Esophagus muscularis mucosa (tissue), 3 donors: ENCODE measurements around the gene CLINT1.
"Not testable (repeated sequence)": the region's sequence is repeated elsewhere in the genome, so short reads cannot be mapped to it uniquely, and the experiment has no call there.

Experiments
- POLR2A ChIP-seq: fragments of 450-650 bp; IDR thresholded peaks from one replicate; pipeline ENCODE4 v1.6.1; 2017; ENCODE audit warnings: antibody characterized with exemption, moderate library complexity, mild to moderate bottlenecking, low read depth
- TF ChIP-seq, protein P1 (sequence below), 3 experiments: fragments of 200-600 bp in 2 of 3; fragments of 450-650 bp in 1 of 3; sonication (generic) in 2 of 3; IDR thresholded peaks; one replicate each; pipeline ENCODE4 v1.5.1; 2017 to 2019; ENCODE audit warnings: antibody characterized with exemption in 3 of 3, mild to moderate bottlenecking in 2 of 3, moderate library complexity in 1 of 3

DNA sequence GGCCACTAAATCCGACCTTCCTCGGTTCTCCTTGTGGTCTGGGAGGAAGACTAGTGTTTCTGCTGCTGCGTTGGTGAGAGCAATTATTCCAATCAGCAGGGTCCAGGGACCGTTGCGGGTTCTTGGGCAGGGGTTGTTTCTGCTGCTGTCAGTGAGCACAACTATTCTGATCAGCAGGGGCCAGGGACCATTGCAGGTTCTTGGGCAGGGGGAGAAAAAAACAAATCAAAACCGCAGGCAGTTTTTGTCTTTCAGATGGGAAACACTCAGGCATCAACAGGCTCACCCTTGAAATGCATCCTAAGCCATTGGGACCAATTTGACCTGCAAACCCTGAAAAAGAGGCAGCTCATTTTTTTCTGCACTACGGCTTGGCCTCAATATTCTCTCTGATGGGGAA, 22.6 kb upstream of the CLINT1 start:
- not testable (repeated sequence) for TF ChIP-seq POLR2A
- TF ChIP-seq, protein P1, sequence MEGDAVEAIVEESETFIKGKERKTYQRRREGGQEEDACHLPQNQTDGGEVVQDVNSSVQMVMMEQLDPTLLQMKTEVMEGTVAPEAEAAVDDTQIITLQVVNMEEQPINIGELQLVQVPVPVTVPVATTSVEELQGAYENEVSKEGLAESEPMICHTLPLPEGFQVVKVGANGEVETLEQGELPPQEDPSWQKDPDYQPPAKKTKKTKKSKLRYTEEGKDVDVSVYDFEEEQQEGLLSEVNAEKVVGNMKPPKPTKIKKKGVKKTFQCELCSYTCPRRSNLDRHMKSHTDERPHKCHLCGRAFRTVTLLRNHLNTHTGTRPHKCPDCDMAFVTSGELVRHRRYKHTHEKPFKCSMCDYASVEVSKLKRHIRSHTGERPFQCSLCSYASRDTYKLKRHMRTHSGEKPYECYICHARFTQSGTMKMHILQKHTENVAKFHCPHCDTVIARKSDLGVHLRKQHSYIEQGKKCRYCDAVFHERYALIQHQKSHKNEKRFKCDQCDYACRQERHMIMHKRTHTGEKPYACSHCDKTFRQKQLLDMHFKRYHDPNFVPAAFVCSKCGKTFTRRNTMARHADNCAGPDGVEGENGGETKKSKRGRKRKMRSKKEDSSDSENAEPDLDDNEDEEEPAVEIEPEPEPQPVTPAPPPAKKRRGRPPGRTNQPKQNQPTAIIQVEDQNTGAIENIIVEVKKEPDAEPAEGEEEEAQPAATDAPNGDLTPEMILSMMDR (IDR thresholded peaks at IDR 0.05), result not testable (repeated sequence)
